Nephron progenitor cell (in vitro differentiated cells): ENCODE measurements around the gene CYBC1.

ENCODE experiments used
- DNase-seq: peaks from one replicate; pipeline ENCODE4 v3.0.0; 2021
- H3K27ac Mint-ChIP-seq: 2 replicates; pipeline ENCODE4 v1.8.0; 2021; ENCODE audit warnings: mild to moderate bottlenecking, moderate library complexity, mixed read lengths
- H3K27me3 Mint-ChIP-seq: 2 replicates; pipeline ENCODE4 v1.8.0; 2021; ENCODE audit warnings: mild to moderate bottlenecking, low read depth, mixed read lengths; ENCODE audit not compliant: poor library complexity
- H3K36me3 Mint-ChIP-seq: 2 replicates; pipeline ENCODE4 v1.8.0; 2021; ENCODE audit warnings: low read depth, mixed read lengths
- H3K4me1 Mint-ChIP-seq: 2 replicates; pipeline ENCODE4 v1.8.0; 2021; ENCODE audit warnings: mixed read lengths
- H3K4me3 Mint-ChIP-seq: 2 replicates; pipeline ENCODE4 v1.8.0; 2021; ENCODE audit warnings: mild to moderate bottlenecking, moderate library complexity, mixed read lengths
- H3K9me3 Mint-ChIP-seq: 2 replicates; pipeline ENCODE4 v1.8.0; 2021; ENCODE audit warnings: mild to moderate bottlenecking, moderate library complexity, mixed read lengths
- CTCF ChIP-seq: fragments of 200-600 bp; sonication (generic); IDR thresholded peaks from 2 replicates; pipeline ENCODE4 v1.5.0; 2021; ENCODE audit warnings: antibody characterized with exemption

Gene CYBC1

GRCh38 chr17:82483836-82484235 lies 33.3 kb upstream of the CYBC1 start:
- Mint-ChIP-seq H3K4me1 (peaks cover 9% of the 10 kb centered on the region), H3K9me3 (no peaks in the 10 kb centered on the region), H3K4me3 (no peak overlapping the region), H3K27me3 (peaks cover 6% of the 10 kb centered on the region), H3K36me3 (peaks cover 75% of the 10 kb centered on the region), H3K27ac (no peak overlapping the region)
- no peak for DNase-seq
- no peak for TF ChIP-seq CTCF

GRCh38 chr17:82483204-82483660 lies 32.7 kb upstream of the CYBC1 start:
- no peak for DNase-seq
- H3K36me3 Mint-ChIP-seq: peaks cover 71% of the 10 kb centered on the region
- peaks cover 9% of the 10 kb centered on the region for H3K4me1 Mint-ChIP-seq
- no peaks in the 10 kb centered on the region for H3K27me3 Mint-ChIP-seq
- no peak overlapping the region for H3K4me3 Mint-ChIP-seq
- H3K9me3 Mint-ChIP-seq: no peaks in the 10 kb centered on the region
- no peak for TF ChIP-seq CTCF
- peak overlapping the region; percentile 45 for H3K27ac Mint-ChIP-seq

GRCh38 chr17:82480318-82480717 lies 29.8 kb upstream of the CYBC1 start:
- H3K36me3 Mint-ChIP-seq: peaks cover 62% of the 10 kb centered on the region
- no peak for DNase-seq
- TF ChIP-seq CTCF: no peak
- H3K4me1 Mint-ChIP-seq: no peaks in the 10 kb centered on the region
- no peak overlapping the region for H3K27ac Mint-ChIP-seq
- no peak overlapping the region for H3K4me3 Mint-ChIP-seq
- no peaks in the 10 kb centered on the region for H3K27me3 Mint-ChIP-seq
- no peaks in the 10 kb centered on the region for H3K9me3 Mint-ChIP-seq

GRCh38 chr17:82479602-82480001 lies 29.1 kb upstream of the CYBC1 start:
- Mint-ChIP-seq H3K27ac (peak overlapping the region; percentile 69), H3K9me3 (no peaks in the 10 kb centered on the region), H3K4me1 (peaks cover 5% of the 10 kb centered on the region), H3K36me3 (peaks cover 60% of the 10 kb centered on the region), H3K27me3 (no peaks in the 10 kb centered on the region), H3K4me3 (no peak overlapping the region)
- no peak for TF ChIP-seq CTCF
- no peak for DNase-seq

GRCh38 chr17:82477934-82478333 lies 27.4 kb upstream of the CYBC1 start:
- Mint-ChIP-seq H3K36me3 (peaks cover 56% of the 10 kb centered on the region), H3K27ac (no peak overlapping the region), H3K9me3 (no peaks in the 10 kb centered on the region), H3K4me1 (peaks cover 5% of the 10 kb centered on the region), H3K27me3 (no peaks in the 10 kb centered on the region), H3K4me3 (no peak overlapping the region)
- DNase-seq: no peak
- TF ChIP-seq CTCF: no peak

GRCh38 chr17:82475458-82475857 lies 24.9 kb upstream of the CYBC1 start:
- TF ChIP-seq CTCF: no peak
- H3K4me1 Mint-ChIP-seq: peaks cover 5% of the 10 kb centered on the region
- no peak overlapping the region for H3K4me3 Mint-ChIP-seq
- peaks cover 2% of the 10 kb centered on the region for H3K27me3 Mint-ChIP-seq
- DNase-seq: no peak
- no peak overlapping the region for H3K27ac Mint-ChIP-seq
- H3K9me3 Mint-ChIP-seq: no peaks in the 10 kb centered on the region
- peaks cover 55% of the 10 kb centered on the region for H3K36me3 Mint-ChIP-seq
